GM11168 (cell line): Measurements from ENCODE around the gene RAPGEF1.

Experiments
- in situ Hi-C: fragments of 300-500 bp; cut with MboI; formaldehyde crosslinking; loops from one replicate; pipeline ENCODE4 v1.12.0; 2022; ENCODE audit warnings: low sequenced_read_pairs; ENCODE audit not compliant: unreplicated experiment

The RAPGEF1 gene

DNA sequence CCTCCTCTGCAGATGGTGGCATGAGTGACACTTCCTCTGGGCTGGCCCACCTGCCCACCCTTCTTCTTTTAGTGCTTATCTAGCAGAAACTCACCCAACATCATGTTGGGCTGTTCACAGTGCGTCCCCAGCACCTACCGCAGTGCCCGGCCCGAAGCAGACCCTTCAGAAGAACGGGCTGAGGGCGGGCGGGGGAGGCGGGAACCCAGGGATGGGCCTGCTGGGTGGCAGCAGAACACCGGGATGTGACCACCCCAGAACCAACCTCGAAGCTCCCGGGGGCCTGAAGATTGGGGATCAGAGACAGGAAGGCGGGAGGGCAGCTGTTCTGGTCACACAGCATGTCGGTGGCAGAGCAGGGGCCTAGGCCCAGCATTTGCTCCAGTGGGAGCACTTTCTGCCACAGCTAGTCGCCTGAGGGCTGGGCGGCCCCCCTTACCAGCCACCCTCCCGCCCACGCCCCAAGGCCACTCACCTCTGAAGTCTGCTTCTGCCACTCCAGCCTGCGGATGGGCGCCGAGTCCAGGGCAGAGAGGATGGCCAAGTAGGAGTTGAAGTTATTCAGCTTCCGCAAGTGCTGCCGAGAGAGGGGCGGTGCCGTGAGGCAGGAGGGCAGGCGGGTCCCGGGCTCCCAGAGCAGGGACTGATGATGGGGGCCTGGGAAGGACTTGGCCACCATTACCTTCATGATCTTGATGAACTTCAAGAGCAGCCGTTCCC, 155.9 kb downstream of the RAPGEF1 start:
- in situ Hi-C loops = no loop called here

DNA sequence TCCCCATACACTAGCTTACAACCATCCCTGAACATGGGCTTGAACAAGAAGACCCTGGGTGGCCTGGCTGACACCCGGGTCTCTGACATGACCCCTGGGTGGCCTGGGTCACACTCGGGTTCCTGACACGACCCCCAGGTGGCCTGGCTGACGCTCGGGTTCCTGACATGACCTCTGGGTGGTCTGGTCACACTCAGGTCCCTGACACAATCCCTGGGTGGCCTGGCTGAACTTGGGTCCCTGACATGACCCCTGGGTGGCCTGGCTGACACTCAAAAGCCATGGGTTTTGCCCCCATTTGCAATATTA, 156.6 kb downstream of the RAPGEF1 start:
- in situ Hi-C loops = no loop called here

DNA sequence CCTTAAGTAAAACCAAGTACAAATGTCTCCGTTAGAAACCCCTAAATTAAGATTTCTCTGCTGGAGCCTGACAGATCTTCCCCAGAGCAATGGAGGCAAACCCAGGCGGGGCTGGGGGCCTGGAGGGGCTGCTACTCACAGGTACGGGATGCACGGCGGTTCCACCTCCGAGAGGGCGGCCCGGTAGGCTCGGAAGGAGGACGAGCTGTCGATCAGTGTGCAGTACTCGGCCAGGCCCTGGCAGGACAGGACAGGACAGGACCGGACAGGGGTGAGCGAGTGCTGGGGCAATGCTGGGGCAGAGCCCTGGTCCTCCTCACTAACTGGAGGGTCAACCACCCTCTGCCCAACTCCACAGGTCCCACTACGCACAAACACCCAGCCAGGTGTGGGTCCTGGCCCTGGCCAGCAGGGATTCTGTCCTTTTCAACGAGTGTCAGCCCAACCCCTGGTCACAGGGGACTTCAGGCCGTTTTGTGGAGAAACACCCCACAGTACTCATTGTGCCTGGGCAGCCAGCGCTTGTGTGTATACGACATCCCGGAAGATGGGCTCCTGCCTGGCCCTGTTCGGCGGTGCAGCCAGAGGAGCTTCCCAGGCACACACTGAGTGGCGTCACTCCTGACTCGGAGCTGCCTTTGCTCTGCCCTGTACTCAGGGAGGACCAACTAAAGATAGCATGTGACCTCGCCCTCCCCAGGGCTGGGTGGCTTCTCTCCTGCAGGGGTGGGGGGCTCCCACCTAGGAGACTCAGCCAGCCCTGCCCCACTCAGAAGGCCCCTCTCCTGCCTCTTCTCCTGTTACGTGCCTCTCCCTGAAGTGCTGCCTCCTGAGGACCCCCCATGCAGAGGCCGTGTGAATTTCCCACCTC, 157.2 kb downstream of the RAPGEF1 start:
- in situ Hi-C loops = no loop called here

- in situ Hi-C loops = no loop called here
Measured at GRCh38 chr9:131582056-131582455, 157.8 kb downstream of the RAPGEF1 start.

GRCh38 chr9:131580358-131580757, 159.5 kb downstream of the RAPGEF1 start:
- in situ Hi-C loops = no loop called here

- in situ Hi-C loops = no loop called here
Measured at GRCh38 chr9:131579789-131580211, 160.1 kb downstream of the RAPGEF1 start.

GRCh38 chr9:131578731-131579504, 161.0 kb downstream of the RAPGEF1 start:
- in situ Hi-C loops = no loop called here

DNA sequence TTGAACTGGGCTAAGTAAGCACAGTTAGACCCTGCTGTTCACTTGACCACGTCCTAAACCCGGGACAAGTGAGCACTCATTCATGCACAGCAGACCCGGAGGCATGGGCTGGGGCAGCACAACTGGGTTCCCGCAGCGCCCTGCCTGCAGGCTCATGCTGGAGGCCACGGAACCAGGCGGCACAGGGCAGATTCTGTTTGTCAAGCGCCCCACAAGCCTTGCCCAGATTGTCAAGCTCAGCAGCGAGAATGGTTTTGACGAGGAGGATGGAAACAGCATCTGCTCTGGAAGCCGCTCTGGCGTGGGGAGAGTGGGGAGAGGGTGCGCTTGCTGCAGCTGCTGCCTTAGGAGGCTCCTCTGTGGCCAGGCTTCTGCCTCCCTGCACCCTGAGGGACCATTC, 161.9 kb downstream of the RAPGEF1 start:
- in situ Hi-C loops = no loop called here

- in situ Hi-C loops = no loop called here
Measured at GRCh38 chr9:131577005-131578000, 162.6 kb downstream of the RAPGEF1 start.

GRCh38 chr9:131575946-131576853, 163.7 kb downstream of the RAPGEF1 start:
- in situ Hi-C loops = no loop called here

GRCh38 chr9:131574730-131575640, 164.9 kb downstream of the RAPGEF1 start:
- in situ Hi-C loops = no loop called here

- in situ Hi-C loops = no loop called here
Measured at GRCh38 chr9:131567910-131568309, 172.0 kb downstream of the RAPGEF1 start.

DNA sequence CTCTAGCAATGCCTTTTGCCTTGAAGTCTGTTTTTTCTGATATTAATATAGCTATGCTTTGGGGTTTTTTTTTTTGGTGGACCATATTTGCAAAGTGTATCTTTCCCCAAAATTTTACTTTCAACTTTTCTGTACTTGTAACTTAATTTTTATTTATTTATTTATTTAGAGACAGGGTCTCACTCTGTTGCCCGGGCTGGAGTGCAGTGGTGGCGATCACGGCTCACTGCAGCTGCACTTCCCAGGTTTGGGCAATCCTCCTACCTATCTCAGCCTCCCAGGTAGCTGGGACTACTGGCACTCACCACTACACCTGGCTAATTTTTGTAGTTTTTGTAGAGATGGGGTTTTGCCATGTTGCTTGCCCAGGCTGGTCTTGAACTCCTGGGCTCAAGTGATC, 173.7 kb downstream of the RAPGEF1 start:
- in situ Hi-C loops = no loop called here

GRCh38 chr9:131565369-131565768, 174.5 kb downstream of the RAPGEF1 start:
- in situ Hi-C loops = no loop called here

GRCh38 chr9:131562032-131562959, 177.6 kb downstream of the RAPGEF1 start:
- in situ Hi-C loops = no loop called here

GRCh38 chr9:131559421-131560000, 180.4 kb downstream of the RAPGEF1 start:
- in situ Hi-C loops = no loop called here
